AG09309 (cell line): ENCODE measurements around the gene SLC6A7.

Experiments
- DNase-seq: peaks from one replicate; pipeline ENCODE4 v3.0.0-alpha.2; 2010; ENCODE audit warnings: low read depth
- H3K4me3 ChIP-seq: 2 replicates; pipeline ENCODE4 v1.5.1; 2011; ENCODE audit warnings: mild to moderate bottlenecking, low read depth, low read length, moderate library complexity; ENCODE audit not compliant: control insufficient read depth
- CTCF ChIP-seq: IDR thresholded peaks from 2 replicates; pipeline ENCODE4 v1.5.1; 2011; ENCODE audit warnings: mild to moderate bottlenecking, low read depth, low read length, inconsistent platforms; ENCODE audit not compliant: insufficient read depth, control insufficient read depth; ENCODE audit errors: missing control alignments

The SLC6A7 gene

GRCh38 chr5:150196986-150197385 is 7.1 kb downstream of the SLC6A7 start:
- H3K4me3 ChIP-seq, result no peak overlapping the region
- TF ChIP-seq CTCF, result no peak
- no peak for DNase-seq

GRCh38 chr5:150197476-150197875 is 7.6 kb downstream of the SLC6A7 start:
- no peak for TF ChIP-seq CTCF
- no peak overlapping the region for H3K4me3 ChIP-seq
- DNase-seq, result no peak

- TF ChIP-seq CTCF, result no peak
- no peak for DNase-seq
- H3K4me3 ChIP-seq, result no peak overlapping the region
Observed at GRCh38 chr5:150202501-150202900, 12.6 kb downstream of the SLC6A7 start.

- DNase-seq, result no peak
- TF ChIP-seq CTCF, result no peak
- H3K4me3 ChIP-seq, result no peak overlapping the region
Observed at GRCh38 chr5:150203832-150204589, 14.1 kb downstream of the SLC6A7 start.

- TF ChIP-seq CTCF, result no peak
- DNase-seq, result no peak
- H3K4me3 ChIP-seq, result no peak overlapping the region
Observed at GRCh38 chr5:150204590-150204960, 14.7 kb downstream of the SLC6A7 start.

- TF ChIP-seq CTCF, result no peak
- DNase-seq, result no peak
- no peak overlapping the region for H3K4me3 ChIP-seq
Observed at GRCh38 chr5:150206098-150206778, 16.4 kb downstream of the SLC6A7 start.
